ENCODE measurements around the gene MNT. TPM values are rescaled to one million over a fixed set of nuclear protein-coding genes. Genes with fewer than 3 reads are reported as not detected.
A peak's percentile ranks its signal among the peaks of the same experiment; 100 is the strongest.

The MNT gene
- total and polyA plus RNA-seq, 2 donors, result 7.5 to 20.5 TPM

DNA sequence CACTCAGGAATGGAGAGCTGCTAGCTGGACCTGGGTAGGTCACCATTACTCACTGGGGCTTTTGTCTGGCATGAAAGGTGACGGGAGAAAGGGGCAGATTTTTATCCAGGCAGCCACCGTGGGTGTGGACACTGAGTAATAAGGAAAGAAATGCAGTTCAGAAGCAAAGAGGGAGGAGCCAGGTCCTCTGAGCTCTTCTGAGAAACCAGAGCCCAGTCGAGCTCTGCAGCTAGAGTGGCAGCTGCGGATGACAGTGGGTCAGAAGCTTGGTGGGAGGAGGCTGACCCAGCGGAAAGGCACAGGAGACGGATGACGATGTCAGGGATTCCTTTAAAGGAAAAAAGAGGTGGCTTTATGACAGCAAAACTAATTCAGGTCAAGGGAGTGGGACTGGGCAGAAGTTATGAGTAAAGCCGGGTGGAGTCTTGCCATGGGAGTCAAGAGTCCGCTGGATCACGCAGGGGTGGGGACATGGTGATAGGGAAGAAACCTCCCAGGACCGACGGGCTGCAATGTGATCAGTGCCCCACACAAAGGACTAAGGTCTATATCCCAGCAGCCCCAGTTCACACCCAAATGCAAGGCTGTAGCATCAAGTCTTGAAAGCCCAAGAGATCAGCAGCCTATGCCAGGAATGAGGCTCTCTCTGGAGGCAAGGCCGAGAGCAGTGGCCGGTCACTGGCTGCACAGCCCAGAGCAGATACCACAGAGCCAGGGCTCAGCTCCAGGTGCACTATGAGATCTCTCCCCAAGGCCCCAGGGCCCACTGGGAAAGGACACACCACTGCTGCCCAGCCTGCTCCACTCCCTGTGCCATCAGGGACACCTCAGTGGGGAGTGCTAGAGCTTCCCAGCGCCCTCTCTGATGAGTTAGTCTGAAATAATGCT is 6.3 kb upstream of the MNT start:
- Histone ChIP-seq H3K27ac (ENCODE audit: low read depth) (peak overlapping the region; percentile 86), H3K4me3 (ENCODE audit: low read depth, low read length) (no peak overlapping the region), H3K36me3 (ENCODE audit: insufficient read depth) (no peaks in the 10 kb centered on the region), H3K4me1 (ENCODE audit: insufficient read depth) (no peaks in the 10 kb centered on the region)
- DNase-seq (ENCODE audit: extremely low spot score), result peak; percentile 63
- 35% methylated on average over 15 of the region's 15 CpGs for WGBS

- DNase-seq (ENCODE audit: extremely low spot score), result no peak
- Histone ChIP-seq H3K36me3 (ENCODE audit: insufficient read depth) (no peaks in the 10 kb centered on the region), H3K4me3 (ENCODE audit: low read depth, low read length) (no peak overlapping the region), H3K4me1 (ENCODE audit: insufficient read depth) (no peaks in the 10 kb centered on the region), H3K27ac (ENCODE audit: low read depth) (peak overlapping the region; percentile 86)
- 73% methylated on average over 8 of the region's 8 CpGs for WGBS
Measured at GRCh38 chr17:2406271-2406902, 5.5 kb upstream of the MNT start.

- H3K4me3 ChIP-seq (ENCODE audit: low read depth, low read length), result no peak overlapping the region
- H3K36me3 ChIP-seq (ENCODE audit: insufficient read depth), result no peaks in the 10 kb centered on the region
- no peak for DNase-seq (ENCODE audit: extremely low spot score)
- WGBS, result 67% methylated on average over 14 of the region's 14 CpGs
- peak overlapping the region; percentile 75 for H3K27ac ChIP-seq (ENCODE audit: low read depth)
- no peaks in the 10 kb centered on the region for H3K4me1 ChIP-seq (ENCODE audit: insufficient read depth)
Measured at GRCh38 chr17:2405247-2405926, 4.5 kb upstream of the MNT start.

DNA sequence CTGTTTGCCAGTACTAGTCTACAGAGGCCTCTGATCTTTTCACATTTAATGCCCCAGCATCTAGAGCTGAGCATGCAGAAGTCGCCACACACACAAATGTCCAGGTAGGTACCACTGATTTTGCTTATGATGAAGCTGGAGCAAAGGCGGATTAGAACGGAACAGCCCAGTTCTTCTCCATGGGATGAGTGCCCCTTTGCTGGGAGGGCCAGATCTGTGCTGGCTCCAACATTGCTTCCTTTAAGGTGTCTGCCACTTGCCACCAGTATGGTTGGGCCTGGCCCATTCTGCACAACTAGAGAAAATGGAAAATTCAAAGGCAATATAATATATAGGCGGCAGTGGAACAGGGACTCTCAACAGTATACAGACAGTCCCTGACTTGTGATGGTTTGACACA is 2.2 kb upstream of the MNT start:
- Histone ChIP-seq H3K27ac (ENCODE audit: low read depth) (no peak overlapping the region), H3K36me3 (ENCODE audit: insufficient read depth) (no peaks in the 10 kb centered on the region), H3K4me3 (ENCODE audit: low read depth, low read length) (no peak overlapping the region), H3K4me1 (ENCODE audit: insufficient read depth) (no peaks in the 10 kb centered on the region)
- no peak for DNase-seq (ENCODE audit: extremely low spot score)
- 93% methylated on average over 4 of the region's 4 CpGs for WGBS

GRCh38 chr17:2402544-2402943 is 1.7 kb upstream of the MNT start:
- 20% methylated on average over 15 of the region's 15 CpGs for WGBS
- Histone ChIP-seq H3K27ac (ENCODE audit: low read depth) (peak overlapping the region; percentile 75), H3K36me3 (ENCODE audit: insufficient read depth) (no peaks in the 10 kb centered on the region), H3K4me1 (ENCODE audit: insufficient read depth) (no peaks in the 10 kb centered on the region), H3K4me3 (ENCODE audit: low read depth, low read length) (peak overlapping the region; percentile 37)
- DNase-seq (ENCODE audit: extremely low spot score), result no peak

DNA sequence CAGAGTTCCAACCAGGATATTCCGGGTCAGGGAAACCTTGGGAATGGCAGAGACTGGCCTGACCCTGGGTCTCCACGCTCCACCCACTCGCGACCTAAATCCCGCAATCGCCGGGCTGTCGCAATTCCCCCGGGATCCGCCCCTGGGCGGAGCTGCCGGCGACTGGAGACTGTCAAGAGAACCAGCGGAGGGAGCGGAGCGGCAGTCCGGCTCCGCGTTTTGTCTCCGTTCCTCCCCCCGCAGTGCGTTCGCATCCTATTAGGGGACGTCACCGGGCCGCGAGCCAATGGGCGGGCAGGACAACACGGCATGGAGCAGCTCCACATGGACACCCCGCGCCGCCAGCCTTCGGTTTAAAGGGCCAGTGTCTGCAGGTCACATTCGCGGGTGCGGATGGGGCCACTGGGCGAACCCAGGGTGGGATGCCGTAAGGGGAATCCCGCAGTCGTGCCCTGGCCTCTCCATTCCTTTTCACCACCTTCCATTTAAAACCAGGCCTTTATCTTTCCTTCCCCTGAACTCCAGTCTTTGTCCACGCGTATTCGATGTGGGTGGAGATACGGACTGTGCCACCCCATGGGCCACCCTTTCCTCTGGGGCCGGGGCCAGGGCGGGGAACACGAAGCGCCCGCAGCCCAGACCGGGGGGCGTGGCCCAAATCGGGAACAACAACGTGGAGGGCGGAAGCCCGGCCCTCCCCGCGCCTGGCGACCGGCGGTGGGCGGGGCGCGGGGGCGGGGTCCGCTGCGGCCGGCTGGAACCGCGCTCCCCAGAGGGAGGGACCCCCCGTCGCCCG is 764 bp upstream of the MNT start:
- under 1% methylated on average over 72 of the region's 72 CpGs for WGBS
- peak; percentile 98 for DNase-seq (ENCODE audit: extremely low spot score)
- Histone ChIP-seq H3K4me3 (ENCODE audit: low read depth, low read length) (peak overlapping the region; percentile 82), H3K4me1 (ENCODE audit: insufficient read depth) (no peaks in the 10 kb centered on the region), H3K36me3 (ENCODE audit: insufficient read depth) (no peaks in the 10 kb centered on the region), H3K27ac (ENCODE audit: low read depth) (peak overlapping the region; percentile 89)

DNA sequence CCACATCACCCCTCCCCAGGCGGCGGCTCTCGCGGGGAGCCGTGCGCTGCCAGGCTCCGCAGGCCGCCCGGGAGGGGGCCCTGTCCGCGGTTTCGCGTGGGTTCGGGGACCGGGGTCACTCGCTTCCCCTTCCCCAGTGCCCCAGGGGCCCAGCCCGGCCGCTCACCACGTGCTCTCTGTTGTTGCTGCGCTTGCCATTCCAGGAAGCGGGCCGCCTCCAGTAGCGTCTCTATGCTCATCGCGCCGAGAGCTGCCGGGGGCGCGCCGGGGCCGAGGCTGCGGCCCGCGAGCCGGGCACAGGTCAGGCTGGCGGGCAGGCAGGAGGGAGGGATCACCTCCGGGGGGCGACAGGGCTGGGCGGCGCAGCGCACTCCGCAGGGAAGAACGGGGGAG is 390 bp downstream of the MNT start:
- DNase-seq (ENCODE audit: extremely low spot score), result no peak
- Histone ChIP-seq H3K27ac (ENCODE audit: low read depth) (peak overlapping the region; percentile 98), H3K4me3 (ENCODE audit: low read depth, low read length) (peak overlapping the region; percentile 82), H3K36me3 (ENCODE audit: insufficient read depth) (no peaks in the 10 kb centered on the region), H3K4me1 (ENCODE audit: insufficient read depth) (no peaks in the 10 kb centered on the region)
- WGBS, result 2% methylated on average over 43 of the region's 43 CpGs

- peak; percentile 80 for DNase-seq (ENCODE audit: extremely low spot score)
- H3K4me3 ChIP-seq (ENCODE audit: low read depth, low read length), result peak overlapping the region; percentile 82
- peak overlapping the region; percentile 98 for H3K27ac ChIP-seq (ENCODE audit: low read depth)
- WGBS, result under 1% methylated on average over 82 of the region's 82 CpGs
- no peaks in the 10 kb centered on the region for H3K36me3 ChIP-seq (ENCODE audit: insufficient read depth)
- H3K4me1 ChIP-seq (ENCODE audit: insufficient read depth), result no peaks in the 10 kb centered on the region
Measured at GRCh38 chr17:2399572-2400473, 1.0 kb downstream of the MNT start.

DNA sequence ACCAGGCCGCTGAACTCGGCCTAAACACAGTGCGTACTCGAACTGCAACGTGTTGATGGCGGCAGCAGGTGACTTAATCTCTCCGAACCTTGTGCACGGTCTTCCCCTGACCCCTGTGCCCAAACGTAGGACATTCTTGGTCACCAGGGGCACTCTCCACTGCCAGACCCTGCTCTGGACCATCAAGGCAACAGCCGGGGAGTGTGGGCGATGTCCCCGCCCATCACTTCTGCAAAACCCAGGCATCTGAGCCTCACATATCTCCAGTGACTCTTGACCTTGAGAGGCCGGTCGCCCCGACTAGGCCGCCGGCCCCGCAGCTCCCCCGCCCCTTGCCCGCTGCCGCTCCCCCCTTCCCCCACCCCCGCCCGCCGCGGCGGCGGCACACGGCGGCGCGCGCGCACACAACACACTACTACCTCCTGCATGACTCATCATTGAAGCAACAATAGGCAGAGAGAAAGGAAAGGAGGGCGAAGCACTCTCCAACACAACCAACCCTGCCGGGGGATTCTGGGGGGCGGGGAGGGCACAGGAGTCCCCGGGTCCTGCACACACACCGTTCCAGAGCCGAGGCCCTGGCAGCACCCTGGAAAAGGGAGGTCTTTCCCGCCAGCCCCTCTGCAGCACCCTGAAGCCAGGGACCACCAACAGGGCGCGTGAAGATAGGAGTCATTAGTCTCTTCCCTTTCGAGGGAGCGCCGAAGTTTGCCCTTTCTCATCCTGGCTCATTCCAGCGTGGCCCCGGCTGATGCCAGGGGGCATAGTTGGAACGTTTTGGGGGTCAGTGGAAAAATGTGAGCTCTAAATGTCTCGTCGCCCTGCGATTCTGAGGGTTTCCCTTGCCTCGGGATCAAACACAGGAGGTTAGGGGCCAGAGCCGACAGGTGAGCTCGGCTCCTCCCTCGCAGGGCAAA is 1.9 kb downstream of the MNT start:
- Histone ChIP-seq H3K4me3 (ENCODE audit: low read depth, low read length) (peak overlapping the region; percentile 82), H3K4me1 (ENCODE audit: insufficient read depth) (no peaks in the 10 kb centered on the region), H3K27ac (ENCODE audit: low read depth) (peak overlapping the region; percentile 98), H3K36me3 (ENCODE audit: insufficient read depth) (no peaks in the 10 kb centered on the region)
- DNase-seq (ENCODE audit: extremely low spot score), result no peak
- WGBS, result 10% methylated on average over 55 of the region's 55 CpGs

GRCh38 chr17:2398182-2398581 is 2.7 kb downstream of the MNT start:
- WGBS, result 78% methylated on average over 10 of the region's 10 CpGs
- no peak overlapping the region for H3K4me3 ChIP-seq (ENCODE audit: low read depth, low read length)
- DNase-seq (ENCODE audit: extremely low spot score), result no peak
- H3K36me3 ChIP-seq (ENCODE audit: insufficient read depth), result no peaks in the 10 kb centered on the region
- peak overlapping the region; percentile 54 for H3K27ac ChIP-seq (ENCODE audit: low read depth)
- no peaks in the 10 kb centered on the region for H3K4me1 ChIP-seq (ENCODE audit: insufficient read depth)

- H3K4me1 ChIP-seq (ENCODE audit: insufficient read depth), result no peaks in the 10 kb centered on the region
- WGBS, result 69% methylated on average over 12 of the region's 12 CpGs
Measured at GRCh38 chr17:2397247-2398171, 3.4 kb downstream of the MNT start.

More at GRCh38 chr17:2397247-2398171, 3.4 kb downstream of the MNT start:
- DNase-seq (ENCODE audit: extremely low spot score), result no peak
- Histone ChIP-seq H3K4me3 (ENCODE audit: low read depth, low read length) (peak overlapping the region; percentile 7), H3K36me3 (ENCODE audit: insufficient read depth) (no peaks in the 10 kb centered on the region), H3K27ac (ENCODE audit: low read depth) (peak overlapping the region; percentile 89)
